Endothelial cell of umbilical vein (primary cell): Measurements from ENCODE around the gene MYH14.

ENCODE experiments used
- CTCF ChIP-seq, 2 donors: IDR thresholded peaks; 1 replicate in 1 of 2; 2 replicates in 1 of 2; pipeline ENCODE4 v1.5.1; 2011; ENCODE audit warnings: low read length in 2 of 2, mild to moderate bottlenecking in 2 of 2, moderate library complexity in 2 of 2, control low read depth in 1 of 2, inconsistent platforms in 1 of 2, low read depth in 1 of 2; ENCODE audit not compliant: insufficient read depth in 1 of 2; ENCODE audit errors: extremely low read depth in 1 of 2
- EZH2 ChIP-seq: IDR thresholded peaks from 2 replicates; pipeline ENCODE4 v1.6.1; 2012; ENCODE audit warnings: borderline replicate concordance, low read depth, mild to moderate bottlenecking, moderate library complexity, low read length, inconsistent platforms; ENCODE audit not compliant: severe bottlenecking
- GATA2 ChIP-seq: IDR thresholded peaks from 2 replicates; pipeline ENCODE4 v1.7.0; 2011; ENCODE audit warnings: low read depth, mild to moderate bottlenecking, moderate library complexity, mixed read lengths, low read length; ENCODE audit not compliant: insufficient read length, insufficient read depth
- MAX ChIP-seq: IDR thresholded peaks from 2 replicates; pipeline ENCODE4 v1.6.1; 2011; ENCODE audit not compliant: insufficient read depth, insufficient read length
- POLR2A ChIP-seq: IDR thresholded peaks from 2 replicates; pipeline ENCODE4 v1.6.1; 2012; ENCODE audit warnings: low read depth, mild to moderate bottlenecking, control low read depth, low read length
- POLR2AphosphoS5 ChIP-seq: IDR thresholded peaks from 2 replicates; pipeline ENCODE4 v1.6.1; 2012; ENCODE audit warnings: low read depth, mild to moderate bottlenecking, control low read depth, low read length, moderate library complexity; ENCODE audit not compliant: insufficient read depth

GRCh38 chr19:50192463-50193211 is 10.8 kb upstream of the MYH14 start:
- no peak for TF ChIP-seq CTCF (IDR thresholded peaks at IDR 0.05; ENCODE audit: extremely low read depth in 1 of 2, insufficient read depth in 1 of 2, low read depth in 1 of 2, low read length in 2 of 2)
- no peak for TF ChIP-seq GATA2
- TF ChIP-seq POLR2A = no peak
- TF ChIP-seq MAX = no peak
- TF ChIP-seq EZH2 = no peak
- no peak for TF ChIP-seq POLR2AphosphoS5
